GM12891 (cell line): ENCODE measurements around the gene SLC8A2.

ENCODE experiments used
- PAX5 ChIP-seq: IDR thresholded peaks from 2 replicates; pipeline ENCODE4 v1.6.1; 2011; ENCODE audit warnings: low read length, moderate library complexity, mild to moderate bottlenecking; ENCODE audit not compliant: insufficient read depth, severe bottlenecking
- POLR2A ChIP-seq: IDR thresholded peaks from 2 replicates; pipeline ENCODE4 v1.6.1; 2011; ENCODE audit warnings: low read depth, low read length, control low read depth
- POLR2AphosphoS5 ChIP-seq: IDR thresholded peaks from 2 replicates; pipeline ENCODE4 v1.6.1; 2011; ENCODE audit warnings: low read depth, low read length, control low read depth
- SPI1 ChIP-seq: IDR thresholded peaks from 2 replicates; pipeline ENCODE4 v1.6.1; 2011; ENCODE audit warnings: low read depth, low read length, control low read depth
- TAF1 ChIP-seq: IDR thresholded peaks from 2 replicates; pipeline ENCODE4 v1.6.1; 2011; ENCODE audit warnings: low read depth, low read length, control low read depth

- TF ChIP-seq POLR2A (no peak), POLR2AphosphoS5 (no peak), TAF1 (no peak), SPI1 (no peak), PAX5 (no peak)
Measured at GRCh38 chr19:47480658-47481057, 9.0 kb upstream of the SLC8A2 start.
